ENCODE results near the gene ZNF674. TPM values are rescaled to one million over a fixed set of nuclear protein-coding genes. Genes with fewer than 3 reads are reported as not detected.
"Not testable (repeated sequence)": the region's sequence is repeated elsewhere in the genome, so short reads cannot be mapped to it uniquely, and the experiment has no call there.

Gene ZNF674
- total RNA-seq, 1 donor from 2014 or later, result 5.1 TPM

DNA sequence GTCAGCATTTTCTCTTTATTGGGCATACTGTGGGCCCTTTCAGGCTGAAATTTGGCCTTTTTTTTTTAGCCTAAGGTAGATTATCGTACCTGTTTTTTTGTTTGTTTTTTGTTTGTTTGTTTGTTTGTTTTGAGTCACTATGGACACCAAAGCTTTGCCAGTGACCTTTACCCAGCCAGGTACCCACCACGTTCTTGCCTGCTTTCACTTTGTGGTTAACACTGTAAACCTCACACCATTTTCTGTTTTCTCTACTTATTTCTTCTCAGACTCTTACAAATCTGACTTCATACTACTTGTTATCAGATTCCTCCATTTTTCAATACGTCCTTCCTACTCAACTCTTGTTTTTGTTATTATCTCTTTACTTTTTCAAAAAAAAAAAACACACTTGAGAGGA lies 81.5 kb downstream of the ZNF674 start:
- DNase-seq, result no peak

DNA sequence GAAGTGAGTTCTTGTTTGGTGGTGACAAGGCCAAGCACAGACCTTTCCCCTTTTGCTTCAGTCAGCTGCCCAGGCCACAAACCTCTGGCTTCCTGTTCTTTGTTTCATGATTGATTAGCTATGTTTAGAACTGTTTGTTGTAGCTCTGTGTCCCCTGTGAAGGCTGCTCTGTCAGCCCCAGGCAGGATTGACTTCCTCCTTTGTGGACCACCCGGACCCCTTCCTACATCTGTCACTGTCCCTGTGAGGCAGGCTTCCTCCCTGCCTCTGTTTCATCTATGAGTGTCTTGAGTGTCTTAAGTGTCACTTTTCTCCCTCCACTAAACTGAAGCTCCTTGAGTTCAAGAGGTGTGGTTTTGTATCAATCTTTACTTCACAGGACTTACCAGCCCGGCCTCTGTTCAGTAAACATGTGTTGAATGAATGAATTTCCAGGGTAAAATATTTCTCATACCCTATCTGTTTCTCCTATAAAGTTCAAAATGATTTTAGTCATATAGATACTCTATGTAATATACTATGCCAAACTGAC lies 83.5 kb downstream of the ZNF674 start:
- no peak for DNase-seq

- DNase-seq, result not testable (repeated sequence)
These were observed 84.2 kb downstream of the ZNF674 start for GRCh38 chrX:46460801-46461659.

DNA sequence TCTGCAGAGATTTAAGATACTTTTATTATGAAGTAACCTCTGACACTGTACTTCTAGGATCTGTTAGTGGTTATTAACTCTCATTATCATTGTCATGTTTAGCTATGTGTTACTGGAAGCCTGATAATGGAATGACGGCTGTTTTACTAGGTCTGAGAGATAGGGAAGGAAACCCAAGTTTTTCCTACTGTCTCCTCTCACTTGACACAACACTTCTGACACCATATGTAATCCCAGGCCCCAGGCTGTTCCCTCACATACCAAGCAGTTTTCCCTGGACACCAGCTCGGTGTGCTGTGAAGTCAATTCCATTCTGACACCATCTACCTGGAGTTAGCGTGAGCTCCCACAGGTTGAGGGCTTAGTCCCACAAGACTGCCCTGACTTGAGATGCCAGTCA lies 85.6 kb downstream of the ZNF674 start:
- DNase-seq, result no peak

DNA sequence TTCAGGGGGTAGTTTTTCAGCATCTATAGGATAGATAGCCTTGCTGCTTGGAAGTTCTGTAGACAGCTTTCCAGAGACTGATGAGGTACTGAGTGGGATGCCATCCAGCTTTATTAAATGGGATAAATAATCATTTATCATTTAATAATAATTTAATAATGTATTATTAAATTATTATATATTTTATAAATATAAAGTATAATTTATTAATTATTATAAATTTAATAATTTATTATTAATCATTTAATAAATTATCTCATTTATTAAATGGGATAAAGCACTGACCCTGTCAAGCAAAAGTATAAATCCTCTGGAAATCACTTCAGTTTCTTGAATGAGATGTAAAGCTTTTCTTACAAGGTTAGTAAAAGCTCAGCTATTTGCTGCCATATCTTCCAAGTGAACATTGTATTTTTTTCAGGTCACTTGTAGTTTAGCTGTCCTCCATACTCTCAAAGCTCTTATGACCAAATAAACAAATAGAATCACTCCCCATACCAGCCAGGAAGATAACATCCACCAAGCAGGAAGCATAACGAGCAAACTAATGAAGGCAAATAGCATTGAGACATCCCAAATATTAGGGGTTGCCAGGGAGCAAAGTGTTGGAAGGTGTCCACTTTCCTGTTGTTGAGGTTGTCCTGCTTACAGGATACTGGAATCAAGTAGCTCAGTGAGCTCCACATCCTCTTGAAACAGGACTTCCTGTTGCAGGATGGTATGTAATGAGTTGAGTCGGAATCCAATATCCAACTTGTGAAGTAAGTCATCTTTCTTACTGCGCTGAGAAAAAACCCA lies 88.9 kb downstream of the ZNF674 start:
- DNase-seq, result no peak

Small RNA genes lying within 50 kb of the gene (small RNA-seq; reads per million reads assigned to genes)
- gene RF00017 (ENCODE audit: low replicate concordance) (not detected), gene RNU6-50P (ENCODE audit: low replicate concordance) (not detected)

Other genes with a start within 250 kb of the ZNF674 start
- 4.3 TPM for gene CHST7, start 28.3 kb upstream of the ZNF674 start, total RNA-seq
- gene SLC9A7, start 213.7 kb upstream of the ZNF674 start, total RNA-seq, result 4.1 TPM

All from skin of body (tissue), 3 donors.